MM.1S (cell line): ENCODE results near the gene ERG.

Experiments
- CTCF ChIP-seq: fragments of 300-600 bp; sonication (generic); IDR thresholded peaks from 2 replicates; pipeline ENCODE4 v1.5.1; 2016; ENCODE audit warnings: antibody characterized with exemption, low read length, mixed read lengths
- EZH2 ChIP-seq: fragments of 300-600 bp; sonication (generic); optimal IDR thresholded peaks from 2 replicates; pipeline ENCODE3; 2017; ENCODE audit warnings: low read depth, mild to moderate bottlenecking, antibody characterized with exemption, low read length, mixed read lengths
- EZH2phosphoT487 ChIP-seq: fragments of 300-600 bp; sonication (generic); IDR thresholded peaks from 2 replicates; pipeline ENCODE4 v1.6.1; 2018; ENCODE audit warnings: antibody characterized with exemption, low read length

- TF ChIP-seq CTCF (no peak), EZH2 (no peak), EZH2phosphoT487 (no peak)
These were observed 19.5 kb downstream of the ERG start for GRCh38 chr21:38478782-38479181.
